ENCODE measurements around the gene PDGFRB.
A peak's percentile ranks its signal among the peaks of the same experiment; 100 is the strongest.

PDGFRB gene

GRCh38 chr5:150155258-150156026, at the start of gene PDGFRB:
Gene PDGFRB (minus strand): TSS chr5:150155845. CDS start chr5:150137047, 18,798 bp downstream.
- H3K4me3 ChIP-seq (ENCODE audit: low read depth, low read length) = peak within 1 kb of the TSS; percentile 76
- peak; percentile 11 for TF ChIP-seq CTCF (conservative IDR thresholded peaks at IDR 0.05; ENCODE audit: low read depth, low read length)
- peak; percentile 84 for DNase-seq (ENCODE audit: low read depth)

DNA sequence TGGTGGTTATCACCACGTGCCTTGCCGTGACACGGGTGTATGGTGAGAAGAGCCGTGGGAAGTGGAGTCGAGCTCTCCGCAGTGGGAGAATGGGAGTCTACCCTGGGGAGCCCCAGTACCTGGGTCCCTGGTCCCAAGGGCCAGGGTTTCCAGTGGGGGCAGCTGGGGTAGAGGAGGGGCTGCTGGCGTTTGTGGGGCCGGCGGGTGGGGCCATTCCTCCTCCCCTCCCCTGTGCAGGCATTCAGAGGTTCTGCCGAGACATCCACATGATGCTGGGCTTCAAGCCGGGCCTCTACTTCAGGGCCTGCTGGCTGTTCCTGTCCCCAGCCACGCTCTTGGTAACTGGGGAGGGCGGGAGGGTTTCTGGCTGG, 48.9 kb upstream of the PDGFRB start:
- no peak overlapping the region for H3K4me3 ChIP-seq (ENCODE audit: low read depth, low read length)
- TF ChIP-seq CTCF (conservative IDR thresholded peaks at IDR 0.05; ENCODE audit: low read depth, low read length) = no peak
- no peak for DNase-seq (ENCODE audit: low read depth)

DNA sequence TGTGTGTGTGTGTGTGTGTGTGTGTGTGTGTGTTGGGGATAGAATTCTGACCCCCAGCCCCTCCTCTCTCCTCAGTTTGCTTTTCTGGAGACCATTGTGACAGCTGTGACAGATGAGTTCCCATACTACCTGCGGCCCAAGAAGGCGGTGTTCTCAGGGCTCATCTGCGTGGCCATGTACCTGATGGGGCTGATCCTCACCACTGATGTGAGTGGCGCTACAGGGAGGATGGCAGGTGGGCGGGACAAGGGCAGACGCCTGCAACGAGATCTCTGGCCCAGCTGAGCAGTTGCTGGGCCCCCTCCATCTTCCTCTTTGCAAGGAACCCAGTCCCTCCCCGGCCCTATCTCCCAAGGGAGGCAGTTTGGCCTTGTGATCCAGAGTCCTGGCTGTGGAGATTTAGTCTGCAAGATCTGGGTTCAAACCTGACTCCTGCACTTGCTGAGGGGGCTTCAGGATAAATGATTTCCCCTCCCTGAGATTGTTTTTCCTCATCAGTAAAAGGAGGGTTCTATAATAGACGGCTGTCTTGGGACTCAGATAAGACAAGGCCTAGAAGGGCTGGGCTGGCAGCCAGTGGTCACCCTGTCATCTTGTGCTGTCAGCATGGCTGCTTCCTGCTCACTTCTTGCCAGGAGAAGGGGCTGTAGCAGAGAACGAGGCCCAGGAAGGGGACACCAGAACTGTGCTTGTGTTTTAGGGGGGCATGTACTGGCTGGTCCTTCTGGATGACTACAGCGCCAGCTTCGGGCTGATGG, 48.4 kb upstream of the PDGFRB start:
- no peak for DNase-seq (ENCODE audit: low read depth)
- TF ChIP-seq CTCF (conservative IDR thresholded peaks at IDR 0.05; ENCODE audit: low read depth, low read length) = no peak
- H3K4me3 ChIP-seq (ENCODE audit: low read depth, low read length) = no peak overlapping the region

DNA sequence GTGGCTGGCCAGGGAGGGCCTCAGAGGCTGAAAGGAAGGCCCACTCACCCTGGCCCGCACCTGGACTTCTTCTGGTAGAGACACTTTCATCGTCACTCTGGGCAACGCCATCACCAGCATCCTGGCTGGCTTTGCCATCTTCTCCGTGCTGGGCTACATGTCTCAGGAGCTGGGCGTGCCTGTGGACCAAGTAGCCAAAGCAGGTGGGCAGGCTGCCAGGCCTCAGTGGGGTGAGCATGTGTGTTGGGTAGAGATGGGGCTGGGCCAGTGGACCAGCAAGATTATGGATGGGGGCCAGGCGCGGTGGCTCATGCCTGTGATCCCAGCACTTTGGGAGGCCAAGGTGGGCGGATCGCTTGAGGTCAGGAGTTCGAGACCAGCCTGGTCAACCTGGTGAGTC, 46.9 kb upstream of the PDGFRB start:
- H3K4me3 ChIP-seq (ENCODE audit: low read depth, low read length) = no peak overlapping the region
- no peak for DNase-seq (ENCODE audit: low read depth)
- no peak for TF ChIP-seq CTCF (conservative IDR thresholded peaks at IDR 0.05; ENCODE audit: low read depth, low read length)

- no peak for TF ChIP-seq CTCF (conservative IDR thresholded peaks at IDR 0.05; ENCODE audit: low read depth, low read length)
- no peak for DNase-seq (ENCODE audit: low read depth)
- H3K4me3 ChIP-seq (ENCODE audit: low read depth, low read length) = no peak overlapping the region
Measured at GRCh38 chr5:150197476-150197875, 41.8 kb upstream of the PDGFRB start.

DNA sequence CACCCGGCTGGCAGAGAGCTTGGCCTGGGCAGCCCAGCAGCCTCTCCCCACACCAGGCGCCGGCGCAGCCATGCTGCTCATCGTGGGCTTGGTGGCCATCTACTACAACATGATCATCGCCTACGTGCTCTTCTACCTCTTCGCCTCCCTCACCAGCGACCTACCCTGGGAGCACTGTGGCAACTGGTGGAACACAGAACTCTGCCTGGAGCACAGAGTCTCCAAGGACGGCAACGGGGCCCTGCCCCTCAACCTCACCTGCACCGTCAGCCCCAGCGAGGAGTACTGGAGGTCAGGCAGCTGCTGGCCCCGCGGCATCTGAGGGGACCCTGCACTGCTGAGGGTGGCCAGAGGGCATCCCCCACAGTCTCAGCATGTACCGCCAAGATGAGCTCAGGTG, 41.3 kb upstream of the PDGFRB start:
- TF ChIP-seq CTCF (conservative IDR thresholded peaks at IDR 0.05; ENCODE audit: low read depth, low read length) = no peak
- DNase-seq (ENCODE audit: low read depth) = no peak
- no peak overlapping the region for H3K4me3 ChIP-seq (ENCODE audit: low read depth, low read length)
